Rectal smooth muscle tissue (tissue), 1 donor: ENCODE results near the gene PPP1R37.
"Not testable (repeated sequence)": the region's sequence is repeated elsewhere in the genome, so short reads cannot be mapped to it uniquely, and the experiment has no call there.

Experiments
- H3K27ac ChIP-seq: one replicate; pipeline ENCODE4 v1.7.0; 2013; ENCODE audit warnings: low read depth, low read length, inconsistent platforms
- H3K27me3 ChIP-seq: one replicate; pipeline ENCODE4 v1.7.0; 2013; ENCODE audit warnings: low read length; ENCODE audit not compliant: control insufficient read depth, insufficient read depth
- H3K36me3 ChIP-seq: one replicate; pipeline ENCODE4 v1.7.0; 2013; ENCODE audit warnings: low read length; ENCODE audit not compliant: control insufficient read depth, insufficient read depth
- H3K4me1 ChIP-seq: one replicate; pipeline ENCODE4 v1.7.0; 2013; ENCODE audit warnings: low read length; ENCODE audit not compliant: control insufficient read depth, insufficient read depth
- H3K4me3 ChIP-seq: one replicate; pipeline ENCODE4 v1.7.0; 2013; ENCODE audit warnings: low read length
- H3K9ac ChIP-seq: one replicate; pipeline ENCODE4 v1.7.0; 2013; ENCODE audit warnings: low read length

PPP1R37 gene

DNA sequence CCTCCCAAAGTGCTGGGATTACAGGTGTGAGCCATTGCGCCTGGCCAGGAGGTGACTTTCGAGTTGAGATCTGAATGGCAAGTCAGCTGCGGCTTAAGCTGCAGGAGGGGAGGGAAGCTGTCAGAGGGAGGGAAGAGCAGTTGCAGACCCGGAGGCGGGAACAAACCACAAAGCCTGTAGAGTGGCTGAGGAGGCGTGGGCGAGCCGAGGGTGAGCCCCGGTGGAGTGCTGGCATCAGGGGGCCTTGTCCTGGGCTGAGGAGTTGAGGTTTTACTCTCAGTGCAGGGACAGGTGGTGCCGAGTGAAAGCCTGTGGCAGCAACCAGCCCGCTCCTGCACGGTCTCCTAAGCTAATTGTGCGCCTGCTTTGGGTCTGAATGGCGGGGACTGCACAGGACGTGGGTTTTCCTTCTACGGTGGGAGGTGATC lies 24.2 kb downstream of the PPP1R37 start:
- H3K27ac ChIP-seq = no peak overlapping the region
- H3K36me3 ChIP-seq = no peaks in the 10 kb centered on the region
- no peak overlapping the region for H3K4me3 ChIP-seq
- no peaks in the 10 kb centered on the region for H3K27me3 ChIP-seq
- peaks cover 3% of the 10 kb centered on the region for H3K4me1 ChIP-seq
- no peak overlapping the region for H3K9ac ChIP-seq

DNA sequence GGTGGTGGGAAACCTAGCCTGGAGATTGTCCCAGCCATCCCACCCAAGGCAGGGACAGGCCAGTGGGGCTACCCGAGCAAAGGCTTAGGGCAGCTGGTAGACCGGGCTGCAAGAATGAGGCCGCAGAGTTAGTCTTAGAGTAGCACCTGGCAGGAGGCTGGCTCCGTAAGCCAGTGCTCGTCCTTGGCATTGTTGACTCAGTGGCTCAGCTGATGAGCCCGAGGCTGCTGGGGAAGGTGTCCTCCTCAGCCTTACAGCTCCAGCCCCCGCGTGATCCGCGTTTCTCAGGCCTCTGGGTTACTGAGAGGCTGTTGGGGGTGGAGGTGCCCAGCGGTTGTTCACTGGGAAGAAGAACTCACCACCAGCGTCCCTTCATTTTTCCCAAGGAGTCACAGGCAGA lies 24.7 kb downstream of the PPP1R37 start:
- Histone ChIP-seq H3K9ac (no peak overlapping the region), H3K4me1 (peaks cover 3% of the 10 kb centered on the region), H3K36me3 (no peaks in the 10 kb centered on the region), H3K4me3 (no peak overlapping the region), H3K27ac (no peak overlapping the region), H3K27me3 (no peaks in the 10 kb centered on the region)

DNA sequence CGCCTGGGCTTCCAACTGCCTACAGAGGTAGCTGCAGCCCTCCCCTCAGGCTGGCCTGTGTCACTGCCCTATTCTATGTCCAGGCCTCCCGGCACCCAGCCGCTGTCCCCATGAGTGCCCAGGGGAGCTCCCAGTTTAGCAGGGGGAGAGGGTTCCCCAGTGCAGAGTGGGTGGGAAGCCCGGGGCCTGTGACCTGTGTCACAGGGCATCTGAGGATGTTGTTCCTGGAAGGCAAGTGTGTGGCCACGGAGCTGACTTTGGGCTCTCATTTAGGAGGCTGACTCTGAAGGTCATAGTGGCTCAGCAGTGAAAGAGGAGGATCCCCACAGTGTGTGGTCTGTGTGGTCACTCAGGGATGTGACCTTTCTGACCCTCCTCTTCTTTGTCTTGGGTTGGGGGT lies 25.1 kb downstream of the PPP1R37 start:
- Histone ChIP-seq H3K4me1 (peaks cover 3% of the 10 kb centered on the region), H3K36me3 (no peaks in the 10 kb centered on the region)

DNA sequence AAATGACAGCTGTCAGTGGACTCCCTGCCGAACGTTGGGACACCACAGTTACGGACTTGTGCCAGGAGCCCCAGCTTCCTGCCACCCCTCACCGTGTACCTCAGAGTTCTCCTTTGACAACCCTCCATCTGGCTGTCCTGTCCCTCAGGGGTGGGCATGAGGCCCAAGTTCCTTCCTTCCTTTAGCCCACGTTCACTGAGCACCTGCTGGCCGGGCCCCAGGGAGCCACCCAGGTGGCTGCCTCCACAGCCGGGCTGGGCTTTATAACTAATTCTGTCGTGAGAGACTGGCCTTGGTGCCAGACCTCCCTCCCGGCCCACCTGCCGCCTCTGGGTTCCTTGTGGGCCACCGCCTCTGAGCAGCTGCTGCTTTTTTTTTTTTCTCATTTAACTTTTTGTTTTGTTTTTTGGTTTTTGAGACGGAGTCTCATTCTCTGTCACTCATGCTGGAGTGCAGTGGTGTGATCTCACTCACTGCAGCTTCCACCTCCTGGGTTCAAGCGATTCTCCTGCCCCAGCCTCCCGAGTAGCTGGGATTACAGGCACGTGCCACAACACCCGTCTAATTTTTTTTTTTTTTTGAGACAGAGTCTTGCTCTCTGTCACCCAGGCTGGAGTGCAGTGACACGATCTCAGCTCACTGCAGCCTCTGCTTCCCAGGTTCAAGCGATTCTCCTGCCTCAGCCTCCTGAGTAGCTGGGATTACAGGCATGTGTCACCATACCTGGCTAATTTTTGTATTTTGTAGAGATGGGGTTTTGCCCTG lies 25.8 kb downstream of the PPP1R37 start:
- not testable (repeated sequence) for H3K4me3 ChIP-seq, H3K9ac ChIP-seq, H3K27me3 ChIP-seq, H3K36me3 ChIP-seq, H3K27ac ChIP-seq, H3K4me1 ChIP-seq

More for the DNA sequence above, 25.1 kb downstream of the PPP1R37 start:
- Histone ChIP-seq H3K27ac (no peak overlapping the region), H3K9ac (no peak overlapping the region), H3K4me3 (no peak overlapping the region), H3K27me3 (no peaks in the 10 kb centered on the region)

DNA sequence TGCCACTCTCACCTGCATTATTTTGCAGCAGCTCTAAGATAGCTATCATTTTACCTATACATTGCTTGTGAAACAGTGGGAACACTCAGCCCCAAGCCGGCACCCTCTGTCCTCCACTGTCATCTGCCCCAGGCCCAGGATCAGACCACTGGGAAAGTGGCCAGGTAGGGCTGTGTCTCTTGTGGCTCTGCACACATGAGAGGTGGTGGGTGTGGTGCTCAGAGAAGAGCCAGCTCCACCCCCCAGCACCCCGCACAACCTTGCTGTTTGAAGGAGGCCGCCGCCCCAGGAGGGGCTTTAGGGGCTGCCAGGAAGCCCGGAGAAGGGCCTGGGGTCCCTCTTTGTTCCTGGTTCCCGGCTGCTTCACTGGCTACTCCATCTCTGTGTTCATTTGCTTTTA lies 26.6 kb downstream of the PPP1R37 start:
- no peaks in the 10 kb centered on the region for H3K36me3 ChIP-seq
- H3K4me3 ChIP-seq = no peak overlapping the region
- H3K4me1 ChIP-seq = peaks cover 3% of the 10 kb centered on the region
- H3K27ac ChIP-seq = no peak overlapping the region
- no peak overlapping the region for H3K9ac ChIP-seq
- H3K27me3 ChIP-seq = no peaks in the 10 kb centered on the region

DNA sequence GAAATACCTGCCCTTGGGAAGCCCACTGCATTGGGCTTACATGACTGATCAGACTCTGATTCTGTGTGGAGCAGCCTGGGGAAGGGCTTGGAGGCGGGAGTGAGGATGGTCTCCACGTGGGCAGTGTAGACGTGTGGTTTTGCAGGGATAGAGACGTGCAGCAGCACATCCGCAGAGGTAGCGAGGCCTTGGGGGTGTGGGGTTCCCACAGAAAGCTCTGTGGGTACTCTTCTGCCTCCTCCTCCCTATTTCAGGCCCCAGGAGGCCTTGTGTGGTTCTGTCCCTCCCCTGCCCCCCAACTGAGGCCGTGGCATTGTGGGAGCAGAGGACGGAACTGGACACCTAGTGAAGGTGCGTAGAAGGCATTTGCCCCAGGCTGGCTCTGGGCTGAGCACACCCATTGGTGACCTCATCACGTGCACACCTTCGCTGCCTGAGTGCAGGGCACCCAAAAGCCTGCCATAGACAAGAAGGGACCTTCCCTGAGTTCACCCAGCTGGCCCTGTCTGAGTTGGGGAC lies 28.9 kb downstream of the PPP1R37 start:
- Histone ChIP-seq H3K36me3 (no peaks in the 10 kb centered on the region), H3K4me3 (no peak overlapping the region), H3K4me1 (peaks cover 3% of the 10 kb centered on the region), H3K27ac (no peak overlapping the region), H3K27me3 (no peaks in the 10 kb centered on the region), H3K9ac (no peak overlapping the region)

DNA sequence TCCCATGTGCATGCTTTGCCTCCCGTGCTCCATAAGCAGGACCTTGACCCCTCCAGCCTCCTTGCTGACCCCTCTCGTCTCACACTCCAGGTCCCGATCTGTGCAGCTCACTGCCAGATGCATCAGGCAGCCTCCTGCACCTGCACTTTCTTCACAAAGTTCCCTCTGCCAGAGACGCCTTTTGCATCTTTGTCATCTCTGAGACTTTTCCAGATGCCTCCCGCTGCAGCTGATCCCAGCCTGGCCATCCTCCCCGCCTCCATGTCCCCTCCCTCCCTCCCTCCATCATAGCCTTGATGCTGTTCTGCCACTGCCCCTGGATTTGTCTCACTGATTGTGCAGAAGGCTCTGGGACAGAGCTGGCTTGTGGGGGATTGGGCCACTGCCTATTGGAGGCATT lies 29.9 kb downstream of the PPP1R37 start:
- H3K9ac ChIP-seq = no peak overlapping the region
- H3K4me3 ChIP-seq = no peak overlapping the region
- no peaks in the 10 kb centered on the region for H3K36me3 ChIP-seq
- no peaks in the 10 kb centered on the region for H3K4me1 ChIP-seq
- H3K27me3 ChIP-seq = no peaks in the 10 kb centered on the region
- no peak overlapping the region for H3K27ac ChIP-seq

DNA sequence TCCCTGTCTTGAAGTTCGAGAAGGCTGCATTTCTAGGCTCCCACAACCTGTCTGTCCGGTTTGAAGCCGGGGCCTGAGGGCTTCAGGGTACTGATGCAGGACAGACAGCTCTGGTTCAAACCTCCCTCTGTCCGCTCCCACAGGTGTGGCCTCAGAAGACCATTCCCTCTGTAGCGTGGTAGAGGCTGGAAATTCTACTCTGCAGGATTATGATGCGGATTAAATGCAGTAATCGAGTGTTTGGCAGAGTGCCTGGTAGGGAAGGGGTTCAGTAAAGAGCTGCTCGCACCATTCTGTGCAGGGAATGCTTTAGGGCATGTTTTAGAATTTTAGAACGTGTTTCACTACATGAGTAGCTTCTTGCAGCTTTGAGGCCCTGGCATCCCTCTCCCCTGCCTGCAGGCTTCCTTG lies 30.5 kb downstream of the PPP1R37 start:
- Histone ChIP-seq H3K27me3 (no peaks in the 10 kb centered on the region), H3K36me3 (no peaks in the 10 kb centered on the region), H3K4me3 (no peak overlapping the region), H3K4me1 (no peaks in the 10 kb centered on the region), H3K27ac (no peak overlapping the region), H3K9ac (no peak overlapping the region)

DNA sequence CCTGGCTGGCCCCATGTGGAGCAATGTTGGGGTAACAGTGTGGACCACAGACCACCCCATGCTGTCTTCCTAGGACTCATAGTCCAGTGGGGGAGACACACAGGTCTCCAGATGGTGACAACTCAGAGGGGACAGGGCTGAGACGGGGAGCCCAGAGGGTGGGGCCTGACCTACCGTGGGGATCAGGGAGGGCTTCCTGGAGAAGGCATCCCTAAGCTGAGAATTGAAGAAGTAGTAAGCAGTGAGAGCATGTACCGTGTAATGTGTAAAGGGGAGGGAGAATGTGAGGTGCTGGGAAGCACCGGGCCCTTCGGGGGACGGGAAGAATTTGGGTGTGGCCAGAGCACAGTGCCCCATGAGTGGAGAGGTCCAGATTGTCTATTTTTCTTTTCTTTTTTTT lies 31.0 kb downstream of the PPP1R37 start:
- H3K9ac ChIP-seq = no peak overlapping the region
- no peak overlapping the region for H3K4me3 ChIP-seq
- no peaks in the 10 kb centered on the region for H3K27me3 ChIP-seq
- H3K4me1 ChIP-seq = no peaks in the 10 kb centered on the region
- H3K36me3 ChIP-seq = peaks cover 3% of the 10 kb centered on the region
- no peak overlapping the region for H3K27ac ChIP-seq

DNA sequence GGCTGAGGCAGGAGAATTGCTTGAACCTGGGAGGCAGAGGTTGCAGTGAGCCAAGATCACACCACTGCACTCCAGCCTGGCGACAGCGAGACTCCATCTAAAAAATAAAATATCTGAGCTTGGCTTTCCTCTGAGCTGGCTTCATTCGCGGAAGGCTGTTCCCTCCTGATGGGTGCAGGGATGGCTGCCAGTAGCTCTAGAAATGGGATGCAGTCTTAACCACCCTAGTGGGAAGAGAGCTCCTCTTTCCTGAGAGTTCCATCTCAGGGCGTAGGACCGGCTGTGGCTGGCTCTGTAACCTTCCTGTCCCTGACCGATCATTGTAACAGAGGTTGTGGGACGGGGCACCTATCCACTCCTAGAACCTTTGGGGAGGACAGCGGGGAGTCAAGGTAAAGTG lies 32.4 kb downstream of the PPP1R37 start:
- Histone ChIP-seq H3K4me3 (no peak overlapping the region), H3K27me3 (no peaks in the 10 kb centered on the region), H3K27ac (no peak overlapping the region), H3K36me3 (peaks cover 3% of the 10 kb centered on the region), H3K4me1 (no peaks in the 10 kb centered on the region), H3K9ac (no peak overlapping the region)

DNA sequence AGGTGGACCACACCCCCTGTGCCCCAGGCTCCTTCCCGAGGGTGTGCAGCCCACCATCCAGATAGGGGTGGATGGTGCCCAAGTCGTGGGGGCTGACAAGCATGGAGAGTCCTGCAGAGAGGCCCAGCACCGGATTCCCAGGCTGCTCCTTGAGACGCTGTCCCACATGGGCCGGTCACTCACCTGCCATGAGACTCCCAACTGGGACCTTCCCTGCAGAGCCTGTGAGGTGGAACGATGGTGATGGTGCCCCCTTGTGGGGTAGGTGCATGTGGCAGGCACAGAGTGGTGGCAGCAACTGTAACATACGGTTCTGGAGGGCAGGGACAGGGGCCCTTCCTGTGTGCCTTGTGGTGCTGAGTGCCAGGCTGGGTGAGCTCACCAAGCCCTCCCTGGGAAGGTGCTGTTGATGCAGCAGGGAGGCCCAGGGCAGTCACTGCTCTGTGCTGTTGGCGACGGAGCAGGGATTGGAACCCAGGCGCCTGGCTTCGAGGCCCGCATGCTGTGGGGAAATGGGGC lies 33.1 kb downstream of the PPP1R37 start:
- Histone ChIP-seq H3K9ac (no peak overlapping the region), H3K27me3 (no peaks in the 10 kb centered on the region), H3K4me1 (no peaks in the 10 kb centered on the region), H3K4me3 (no peak overlapping the region), H3K27ac (no peak overlapping the region), H3K36me3 (peaks cover 3% of the 10 kb centered on the region)

DNA sequence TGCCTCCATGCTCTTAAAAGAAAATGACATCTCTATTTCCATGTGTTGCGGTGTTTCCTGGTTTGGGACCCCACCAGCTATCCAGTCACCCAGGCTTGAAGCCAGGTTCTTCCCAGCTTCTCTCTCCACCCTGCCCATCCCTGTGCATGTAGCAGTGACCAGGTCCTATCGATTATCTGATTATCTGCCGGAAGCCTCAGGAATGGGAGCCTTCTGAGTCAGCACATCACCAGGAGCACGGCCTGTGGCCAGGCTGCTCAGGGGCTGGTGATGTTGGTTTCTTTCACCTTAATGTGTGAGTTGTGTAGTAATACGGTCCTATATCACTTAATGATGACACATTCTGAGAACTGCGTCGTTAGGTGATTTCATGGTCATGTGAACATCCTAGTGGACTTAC lies 33.7 kb downstream of the PPP1R37 start:
- Histone ChIP-seq H3K4me1 (no peaks in the 10 kb centered on the region), H3K27ac (no peak overlapping the region), H3K4me3 (no peak overlapping the region), H3K36me3 (peaks cover 3% of the 10 kb centered on the region), H3K9ac (no peak overlapping the region), H3K27me3 (no peaks in the 10 kb centered on the region)

DNA sequence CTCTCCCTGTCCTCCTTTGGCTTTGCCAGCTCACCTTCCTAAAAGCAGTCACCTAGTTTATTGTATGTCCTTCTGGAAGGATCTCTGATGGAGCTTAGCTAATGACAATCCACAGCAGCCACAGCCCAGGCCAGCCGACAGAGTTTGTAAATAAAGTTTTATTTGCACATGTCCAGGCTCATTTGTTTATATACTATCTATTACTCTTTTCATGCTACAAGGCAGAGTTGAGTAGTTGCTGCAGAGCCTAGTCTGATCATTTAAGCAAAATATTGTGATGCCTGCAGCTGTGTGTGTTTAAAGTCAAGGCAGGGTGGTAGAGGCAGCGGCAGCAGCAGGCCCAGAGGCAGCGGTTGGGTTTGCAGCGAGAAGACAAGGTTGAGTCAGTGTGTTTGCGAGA lies 35.2 kb downstream of the PPP1R37 start:
- no peaks in the 10 kb centered on the region for H3K27me3 ChIP-seq
- no peak overlapping the region for H3K4me3 ChIP-seq
- no peak overlapping the region for H3K27ac ChIP-seq
- peaks cover 3% of the 10 kb centered on the region for H3K36me3 ChIP-seq
- H3K4me1 ChIP-seq = no peaks in the 10 kb centered on the region
- no peak overlapping the region for H3K9ac ChIP-seq
